22Rv1 (cell line): ENCODE measurements around the gene FEN1.

Experiments
- H3K27ac ChIP-seq: fragments of 450-650 bp; 2 replicates; pipeline ENCODE4 v1.5.1; 2017
- ZFX ChIP-seq: fragments of 450-650 bp; IDR thresholded peaks from 2 replicates; pipeline ENCODE4 v1.6.1; 2017; ENCODE audit warnings: antibody characterized with exemption, borderline replicate concordance
- TF ChIP-seq, protein P1 (sequence below): fragments of 450-650 bp; IDR thresholded peaks from 2 replicates; pipeline ENCODE4 v1.5.1; 2017; ENCODE audit warnings: mild to moderate bottlenecking

The FEN1 gene

GRCh38 chr11:61747192-61747966, 45.3 kb upstream of the FEN1 start:
- TF ChIP-seq ZFX: no peak
- TF ChIP-seq, protein P1, sequence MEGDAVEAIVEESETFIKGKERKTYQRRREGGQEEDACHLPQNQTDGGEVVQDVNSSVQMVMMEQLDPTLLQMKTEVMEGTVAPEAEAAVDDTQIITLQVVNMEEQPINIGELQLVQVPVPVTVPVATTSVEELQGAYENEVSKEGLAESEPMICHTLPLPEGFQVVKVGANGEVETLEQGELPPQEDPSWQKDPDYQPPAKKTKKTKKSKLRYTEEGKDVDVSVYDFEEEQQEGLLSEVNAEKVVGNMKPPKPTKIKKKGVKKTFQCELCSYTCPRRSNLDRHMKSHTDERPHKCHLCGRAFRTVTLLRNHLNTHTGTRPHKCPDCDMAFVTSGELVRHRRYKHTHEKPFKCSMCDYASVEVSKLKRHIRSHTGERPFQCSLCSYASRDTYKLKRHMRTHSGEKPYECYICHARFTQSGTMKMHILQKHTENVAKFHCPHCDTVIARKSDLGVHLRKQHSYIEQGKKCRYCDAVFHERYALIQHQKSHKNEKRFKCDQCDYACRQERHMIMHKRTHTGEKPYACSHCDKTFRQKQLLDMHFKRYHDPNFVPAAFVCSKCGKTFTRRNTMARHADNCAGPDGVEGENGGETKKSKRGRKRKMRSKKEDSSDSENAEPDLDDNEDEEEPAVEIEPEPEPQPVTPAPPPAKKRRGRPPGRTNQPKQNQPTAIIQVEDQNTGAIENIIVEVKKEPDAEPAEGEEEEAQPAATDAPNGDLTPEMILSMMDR: peak; percentile 94

GRCh38 chr11:61747967-61748285, 44.8 kb upstream of the FEN1 start:
- TF ChIP-seq, protein P1: peak; percentile 71
- no peak for TF ChIP-seq ZFX
- H3K27ac ChIP-seq: no peak overlapping the region

More at GRCh38 chr11:61747192-61747966, 45.3 kb upstream of the FEN1 start:
- H3K27ac ChIP-seq: no peak overlapping the region

DNA sequence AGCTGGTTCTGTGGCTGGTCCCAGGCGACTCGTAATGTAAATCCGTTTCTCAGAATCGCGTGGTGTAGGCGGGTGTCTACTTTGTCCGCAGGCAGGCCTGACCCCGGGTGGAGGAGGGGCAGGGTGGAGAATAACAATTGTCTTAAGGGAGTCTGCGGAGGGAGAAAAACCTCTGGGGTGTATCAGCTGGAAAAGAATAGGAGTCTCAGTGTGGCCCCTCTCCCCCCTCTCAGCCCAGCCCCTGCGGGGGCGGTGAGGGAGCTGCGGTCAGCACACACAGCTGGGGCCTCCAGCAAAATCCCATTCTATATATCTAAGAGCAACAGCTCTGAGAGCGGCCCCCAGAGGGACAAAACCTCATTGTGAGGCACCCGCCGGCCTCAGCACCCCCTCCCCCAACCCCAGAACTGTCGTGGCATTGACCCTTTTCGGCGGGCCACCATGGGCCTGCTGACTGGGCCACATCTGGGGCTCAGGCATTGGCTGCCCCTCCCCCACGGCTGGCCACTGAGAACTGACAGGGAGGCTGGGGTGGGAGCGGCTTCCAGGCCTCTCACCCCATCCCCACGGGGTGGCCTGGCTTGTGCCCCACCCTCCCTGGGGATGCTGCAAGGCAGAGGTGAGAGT, 43.0 kb upstream of the FEN1 start:
- TF ChIP-seq ZFX: no peak
- H3K27ac ChIP-seq: no peak overlapping the region

DNA sequence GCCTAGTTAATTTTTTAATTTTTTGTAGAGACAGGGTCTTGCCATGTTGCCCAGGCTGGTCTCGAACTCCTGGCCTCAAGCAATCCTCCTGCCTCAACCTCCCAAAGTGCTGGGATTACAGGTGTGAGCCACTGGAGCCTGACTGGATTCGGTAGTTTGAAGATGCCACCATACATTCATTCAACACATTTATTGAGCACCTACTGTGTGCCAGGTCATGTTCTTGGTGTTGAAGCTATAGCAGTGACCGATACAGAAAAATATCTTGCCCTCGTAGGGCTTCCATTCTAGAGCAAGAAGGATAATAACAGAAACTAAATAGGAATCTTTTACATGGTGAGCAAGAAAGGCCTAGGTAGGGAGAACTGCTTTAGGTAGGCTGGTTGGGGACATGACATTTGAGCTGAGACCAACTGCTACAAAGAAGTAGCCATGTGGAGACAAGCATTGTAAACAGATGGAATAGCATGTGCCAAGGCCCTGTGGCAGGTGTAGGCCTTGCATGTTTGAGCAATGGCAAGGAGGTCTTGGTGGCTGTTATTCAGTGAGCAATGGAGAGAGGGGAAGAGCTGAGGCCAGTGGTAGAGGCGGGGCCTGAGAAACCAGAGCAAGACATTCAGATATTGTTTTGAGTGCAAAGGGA, 42.0 kb upstream of the FEN1 start:
- no peak overlapping the region for H3K27ac ChIP-seq
- TF ChIP-seq, protein P1: no peak
- TF ChIP-seq ZFX: no peak

DNA sequence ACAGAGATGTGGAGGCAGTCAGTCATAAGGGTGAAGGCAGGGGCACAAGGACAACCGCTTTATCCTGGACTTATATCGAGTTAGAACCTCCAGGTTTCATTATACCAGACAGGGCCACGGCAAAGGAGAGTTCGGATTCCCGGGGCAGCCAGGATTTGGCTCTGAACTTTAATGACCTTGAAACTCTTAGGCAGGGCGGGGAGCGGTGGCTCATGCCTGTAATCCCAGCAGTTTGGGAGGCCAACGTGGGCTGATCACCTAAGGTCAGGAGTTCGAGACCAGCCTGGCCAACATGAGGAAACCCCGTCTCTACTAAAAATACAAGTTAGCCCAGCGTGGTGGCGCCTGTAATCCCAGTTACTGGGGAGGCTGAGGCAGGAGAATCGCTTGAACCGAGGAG, 41.3 kb upstream of the FEN1 start:
- no peak overlapping the region for H3K27ac ChIP-seq
- no peak for TF ChIP-seq ZFX
- TF ChIP-seq, protein P1: no peak

- peak within 1 kb of the TSS; percentile 91 for H3K27ac ChIP-seq
- no peak for TF ChIP-seq ZFX
- TF ChIP-seq, protein P1: peak; percentile 99
Observed at GRCh38 chr11:61752117-61752924, 40.4 kb upstream of the FEN1 start, which contains the start of gene MYRF. TSS of gene MYRF (plus strand) at chr11:61752636. CDS start at chr11:61752745, 109 bp downstream.

- H3K27ac ChIP-seq: peak overlapping the region; percentile 91
- TF ChIP-seq, protein P1: no peak
- no peak for TF ChIP-seq ZFX
Observed at GRCh38 chr11:61752925-61753521, 39.7 kb upstream of the FEN1 start.
